Mesenchymal stem cell (in vitro differentiated cells and primary cell): ENCODE measurements around the gene ATP7A.

Experiments
- DNase-seq: peaks from one replicate; pipeline ENCODE4 v3.0.0-alpha.2; 2013
- H2AFZ ChIP-seq: one replicate; pipeline ENCODE4 v1.6.1; 2013; ENCODE audit warnings: low read depth, mild to moderate bottlenecking, control low read depth, inconsistent platforms, low read length, moderate library complexity
- H2AK5ac ChIP-seq: 2 replicates; pipeline ENCODE4 v1.6.1; 2013; ENCODE audit warnings: low read length, moderate library complexity, mild to moderate bottlenecking, inconsistent platforms; ENCODE audit not compliant: severe bottlenecking
- H2BK120ac ChIP-seq: one replicate; pipeline ENCODE4 v1.6.1; 2013; ENCODE audit warnings: low read depth, mild to moderate bottlenecking, inconsistent platforms, low read length, moderate library complexity
- H2BK12ac ChIP-seq, 2 experiments: one replicate each; pipeline ENCODE4 v1.6.1; 2013; ENCODE audit warnings: inconsistent platforms in 2 of 2, low read length in 2 of 2, mild to moderate bottlenecking in 2 of 2, moderate library complexity in 2 of 2, control low read depth in 1 of 2
- H2BK15ac ChIP-seq: one replicate; pipeline ENCODE4 v1.6.1; 2013; ENCODE audit warnings: mild to moderate bottlenecking, low read depth, inconsistent platforms; ENCODE audit not compliant: poor library complexity, severe bottlenecking
- H2BK5ac ChIP-seq: 2 replicates; pipeline ENCODE4 v1.6.1; 2013; ENCODE audit warnings: low read depth, mild to moderate bottlenecking, low read length, control low read depth, inconsistent platforms; ENCODE audit not compliant: poor library complexity, severe bottlenecking
- H3K14ac ChIP-seq, 2 experiments: one replicate each; pipeline ENCODE4 v1.6.1; 2013; ENCODE audit warnings: inconsistent platforms in 2 of 2, low read length in 2 of 2, control low read depth in 1 of 2, mild to moderate bottlenecking in 1 of 2, moderate library complexity in 1 of 2
- H3K18ac ChIP-seq, 2 experiments: one replicate each; pipeline ENCODE4 v1.6.1; 2013; ENCODE audit warnings: inconsistent platforms in 2 of 2, low read length in 2 of 2, control low read depth in 1 of 2, low read depth in 1 of 2, mild to moderate bottlenecking in 1 of 2
- H3K23ac ChIP-seq, 2 experiments: one replicate each; pipeline ENCODE4 v1.6.1; 2013; ENCODE audit warnings: inconsistent platforms in 2 of 2, low read length in 2 of 2, mild to moderate bottlenecking in 2 of 2, moderate library complexity in 2 of 2, control low read depth in 1 of 2
- H3K27ac ChIP-seq: 2 replicates; pipeline ENCODE4 v1.5.1; 2013; ENCODE audit warnings: mild to moderate bottlenecking, moderate library complexity, low read length, control low read depth, inconsistent platforms; ENCODE audit not compliant: poor library complexity, severe bottlenecking
- H3K27me3 ChIP-seq, 2 experiments: 2 replicates each; pipeline versions ENCODE4 v1.6.1 to v1.7.0; 2013; ENCODE audit warnings: low read length in 2 of 2, mild to moderate bottlenecking in 2 of 2, moderate library complexity in 2 of 2, control low read depth in 1 of 2, inconsistent platforms in 1 of 2; ENCODE audit not compliant: control insufficient read depth in 1 of 2, insufficient read depth in 1 of 2
- H3K36me3 ChIP-seq, 2 experiments: 2 replicates each; pipeline versions ENCODE4 v1.6.1 to v1.7.0; 2013; ENCODE audit warnings: low read length in 2 of 2, control low read depth in 1 of 2, inconsistent platforms in 1 of 2, low read depth in 1 of 2, mild to moderate bottlenecking in 1 of 2; ENCODE audit not compliant: insufficient read depth in 2 of 2, control insufficient read depth in 1 of 2
- H3K4ac ChIP-seq, 2 experiments: one replicate each; pipeline ENCODE4 v1.6.1; 2013; ENCODE audit warnings: inconsistent platforms in 2 of 2, low read length in 2 of 2, mild to moderate bottlenecking in 2 of 2, moderate library complexity in 2 of 2, control low read depth in 1 of 2, low read depth in 1 of 2
- H3K4me1 ChIP-seq: 2 replicates; pipeline ENCODE4 v1.6.1; 2013; ENCODE audit warnings: low read depth, low read length, control low read depth; ENCODE audit not compliant: control insufficient read depth, insufficient read depth
- H3K4me2 ChIP-seq: 2 replicates; pipeline ENCODE4 v1.6.1; 2013; ENCODE audit warnings: low read length, mild to moderate bottlenecking, inconsistent platforms; ENCODE audit not compliant: poor library complexity, severe bottlenecking
- H3K4me3 ChIP-seq, 2 experiments: 2 replicates each; pipeline versions ENCODE4 v1.5.1 to v1.7.0; 2013; ENCODE audit warnings: low read length in 2 of 2, mild to moderate bottlenecking in 2 of 2, control low read depth in 1 of 2, low read depth in 1 of 2; ENCODE audit not compliant: insufficient read depth in 1 of 2
- H3K79me1 ChIP-seq: replicated peaks from 2 replicates; pipeline ENCODE4 v1.6.1; 2013; ENCODE audit warnings: mild to moderate bottlenecking, control low read depth, low read length, inconsistent platforms; ENCODE audit not compliant: poor library complexity, severe bottlenecking
- H3K9ac ChIP-seq: 2 replicates; pipeline ENCODE4 v1.7.0; 2013; ENCODE audit warnings: mild to moderate bottlenecking, low read length, moderate library complexity
- H3K9me3 ChIP-seq: 2 replicates; pipeline ENCODE4 v1.7.0; 2013; ENCODE audit warnings: mild to moderate bottlenecking, low read length; ENCODE audit not compliant: control insufficient read depth
- H4K8ac ChIP-seq: one replicate; pipeline ENCODE4 v1.6.1; 2013; ENCODE audit warnings: inconsistent platforms, mild to moderate bottlenecking, low read length, moderate library complexity
- H4K91ac ChIP-seq: one replicate; pipeline ENCODE4 v1.6.1; 2013; ENCODE audit warnings: mild to moderate bottlenecking, low read length, inconsistent platforms
- WGBS: methylation state at CpG from one replicate; pipeline ENCODE4 v1.1.7; 2013; ENCODE audit warnings: mixed read lengths; 5-methylcytosine and 5-hydroxymethylcytosine counted together

The ATP7A gene

GRCh38 chrX:77969538-77969937 is 59.0 kb downstream of the ATP7A start, which contains the start of gene PGAM4:
Gene PGAM4, minus strand, starts transcription at chrX:77969638. Its CDS starts 0 bp downstream, at chrX:77969638.
- Histone ChIP-seq H3K36me3 (no peaks in the 10 kb centered on the region), H3K27me3 (no peaks in the 10 kb centered on the region), H4K8ac (no peak within 1 kb of the TSS), H3K4me2 (no peak within 1 kb of the TSS), H3K4me1 (no peaks in the 10 kb centered on the region), H2AFZ (no peak within 1 kb of the TSS), H3K4ac (no peak within 1 kb of the TSS), H3K18ac (no peak within 1 kb of the TSS), H4K91ac (no peak within 1 kb of the TSS), H3K9ac (no peak within 1 kb of the TSS), H2BK5ac (no peak within 1 kb of the TSS), H2BK12ac (no peak within 1 kb of the TSS), H3K79me1 (no peaks in the 10 kb centered on the region), H2BK120ac (no peak within 1 kb of the TSS), H3K27ac (no peak within 1 kb of the TSS), H2AK5ac (no peak within 1 kb of the TSS), H2BK15ac (no peak within 1 kb of the TSS), H3K9me3 (no peaks in the 10 kb centered on the region), H3K14ac (no peak within 1 kb of the TSS), H3K23ac (no peak within 1 kb of the TSS), H3K4me3 (no peak within 1 kb of the TSS)
- 100% methylated on average over 4 of the region's 13 CpGs for WGBS
- no peak for DNase-seq

- no peak overlapping the region for H3K23ac ChIP-seq
- H3K27ac ChIP-seq, result no peak overlapping the region
- DNase-seq, result no peak
- H4K8ac ChIP-seq, result no peak overlapping the region
- H3K27me3 ChIP-seq, result no peaks in the 10 kb centered on the region
- no peak overlapping the region for H3K18ac ChIP-seq
- H3K14ac ChIP-seq, result no peak overlapping the region
- H2BK15ac ChIP-seq, result no peak overlapping the region
- H3K36me3 ChIP-seq, result no peaks in the 10 kb centered on the region
- H3K9ac ChIP-seq, result no peak overlapping the region
- H4K91ac ChIP-seq, result no peak overlapping the region
- H3K4me2 ChIP-seq, result no peak overlapping the region
- H3K9me3 ChIP-seq, result no peaks in the 10 kb centered on the region
- no peak overlapping the region for H2BK120ac ChIP-seq
- no peak overlapping the region for H2BK5ac ChIP-seq
- no CpG with 5 or more reads among the region's 2 CpGs for WGBS
- no peak overlapping the region for H2BK12ac ChIP-seq
- H3K4me1 ChIP-seq, result no peaks in the 10 kb centered on the region
- no peak overlapping the region for H2AK5ac ChIP-seq
- no peaks in the 10 kb centered on the region for H3K79me1 ChIP-seq
- H3K4ac ChIP-seq, result no peak overlapping the region
- H3K4me3 ChIP-seq, result no peak overlapping the region
- no peak overlapping the region for H2AFZ ChIP-seq
Measured at GRCh38 chrX:77975755-77976154, 65.3 kb downstream of the ATP7A start.

DNA sequence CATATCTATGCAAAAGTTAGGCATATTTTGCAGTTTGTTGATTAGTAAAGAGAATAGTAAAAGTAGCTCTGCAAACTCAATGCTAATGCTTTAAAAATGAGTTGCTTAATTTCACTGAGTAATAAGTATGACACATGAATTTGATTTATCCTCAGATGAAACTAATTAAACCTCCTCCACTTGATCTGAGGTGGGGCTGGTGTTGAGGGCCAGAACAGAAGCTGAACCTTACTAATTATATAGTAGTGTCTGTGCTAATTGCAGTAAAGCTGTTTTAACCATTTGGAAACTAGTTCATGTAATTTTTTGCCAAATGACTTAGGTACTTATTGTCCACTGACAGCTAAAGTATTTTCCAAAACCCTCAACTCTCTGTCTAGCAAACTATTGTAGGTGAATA is 66.6 kb downstream of the ATP7A start:
- Histone ChIP-seq H3K36me3 (no peaks in the 10 kb centered on the region), H3K4ac (no peak overlapping the region), H4K91ac (no peak overlapping the region), H2BK12ac (no peak overlapping the region), H3K9ac (no peak overlapping the region), H3K18ac (no peak overlapping the region), H3K79me1 (no peaks in the 10 kb centered on the region), H3K14ac (no peak overlapping the region), H3K27me3 (no peaks in the 10 kb centered on the region), H3K4me1 (no peaks in the 10 kb centered on the region), H3K23ac (no peak overlapping the region), H2BK120ac (no peak overlapping the region), H2AK5ac (no peak overlapping the region), H3K4me3 (no peak overlapping the region), H2BK15ac (no peak overlapping the region), H2AFZ (no peak overlapping the region), H3K9me3 (no peaks in the 10 kb centered on the region), H4K8ac (no peak overlapping the region), H2BK5ac (no peak overlapping the region), H3K27ac (no peak overlapping the region), H3K4me2 (no peak overlapping the region)
- no peak for DNase-seq

GRCh38 chrX:77977518-77977917 is 67.0 kb downstream of the ATP7A start:
- H2AK5ac ChIP-seq, result no peak overlapping the region
- no peak overlapping the region for H4K91ac ChIP-seq
- H3K4me2 ChIP-seq, result no peak overlapping the region
- no peak overlapping the region for H2BK5ac ChIP-seq
- H4K8ac ChIP-seq, result no peak overlapping the region
- H2BK120ac ChIP-seq, result no peak overlapping the region
- no peak overlapping the region for H3K18ac ChIP-seq
- H2AFZ ChIP-seq, result no peak overlapping the region
- no peaks in the 10 kb centered on the region for H3K79me1 ChIP-seq
- no peaks in the 10 kb centered on the region for H3K27me3 ChIP-seq
- no peak overlapping the region for H3K9ac ChIP-seq
- H3K36me3 ChIP-seq, result no peaks in the 10 kb centered on the region
- H3K4me1 ChIP-seq, result no peaks in the 10 kb centered on the region
- H3K4me3 ChIP-seq, result no peak overlapping the region
- no peaks in the 10 kb centered on the region for H3K9me3 ChIP-seq
- no CpG with 5 or more reads among the region's 1 CpG for WGBS
- H3K23ac ChIP-seq, result no peak overlapping the region
- no peak for DNase-seq
- no peak overlapping the region for H3K4ac ChIP-seq
- no peak overlapping the region for H3K14ac ChIP-seq
- no peak overlapping the region for H2BK12ac ChIP-seq
- no peak overlapping the region for H3K27ac ChIP-seq
- no peak overlapping the region for H2BK15ac ChIP-seq
